Measurements from ENCODE around the gene FTSJ1.

Gene FTSJ1

DNA sequence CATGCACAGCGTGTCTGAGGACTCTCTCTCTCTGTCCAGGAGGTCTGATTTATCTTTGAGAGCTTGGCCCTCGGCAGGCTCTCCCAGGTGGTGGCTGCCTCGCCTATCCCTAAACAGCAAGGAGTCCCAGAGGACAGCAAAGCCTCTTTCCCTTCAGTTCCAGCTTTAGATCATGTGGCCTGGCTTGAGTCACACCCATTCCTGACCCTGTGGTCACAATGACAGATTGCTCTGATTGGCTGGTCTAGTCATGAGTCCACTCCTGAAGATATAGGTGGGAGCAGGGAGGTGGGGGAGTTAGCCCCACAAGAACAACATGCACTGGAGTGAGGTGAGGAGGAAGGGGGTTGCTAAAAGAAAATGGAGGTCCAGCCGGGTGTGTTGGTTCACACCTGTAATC is 20.7 kb downstream of the FTSJ1 start:
- H4K20me1 ChIP-seq (ENCODE audit: insufficient read depth), result no peaks in the 10 kb centered on the region
- no peaks in the 10 kb centered on the region for H3K79me2 ChIP-seq (ENCODE audit: insufficient read depth, low read depth)
- H3K36me3 ChIP-seq (ENCODE audit: insufficient read depth), result no peaks in the 10 kb centered on the region
- H3K4me3 ChIP-seq (IDR thresholded peaks at IDR 0.05; ENCODE audit: insufficient read depth, low read depth, low read length), result no peak overlapping the region
- no peak overlapping the region for H2AFZ ChIP-seq (ENCODE audit: low read depth)
- no peak overlapping the region for H3K9ac ChIP-seq
- no peaks in the 10 kb centered on the region for H3K4me1 ChIP-seq (ENCODE audit: low read depth, poor library complexity, severe bottlenecking)
- TF ChIP-seq, protein P1, sequence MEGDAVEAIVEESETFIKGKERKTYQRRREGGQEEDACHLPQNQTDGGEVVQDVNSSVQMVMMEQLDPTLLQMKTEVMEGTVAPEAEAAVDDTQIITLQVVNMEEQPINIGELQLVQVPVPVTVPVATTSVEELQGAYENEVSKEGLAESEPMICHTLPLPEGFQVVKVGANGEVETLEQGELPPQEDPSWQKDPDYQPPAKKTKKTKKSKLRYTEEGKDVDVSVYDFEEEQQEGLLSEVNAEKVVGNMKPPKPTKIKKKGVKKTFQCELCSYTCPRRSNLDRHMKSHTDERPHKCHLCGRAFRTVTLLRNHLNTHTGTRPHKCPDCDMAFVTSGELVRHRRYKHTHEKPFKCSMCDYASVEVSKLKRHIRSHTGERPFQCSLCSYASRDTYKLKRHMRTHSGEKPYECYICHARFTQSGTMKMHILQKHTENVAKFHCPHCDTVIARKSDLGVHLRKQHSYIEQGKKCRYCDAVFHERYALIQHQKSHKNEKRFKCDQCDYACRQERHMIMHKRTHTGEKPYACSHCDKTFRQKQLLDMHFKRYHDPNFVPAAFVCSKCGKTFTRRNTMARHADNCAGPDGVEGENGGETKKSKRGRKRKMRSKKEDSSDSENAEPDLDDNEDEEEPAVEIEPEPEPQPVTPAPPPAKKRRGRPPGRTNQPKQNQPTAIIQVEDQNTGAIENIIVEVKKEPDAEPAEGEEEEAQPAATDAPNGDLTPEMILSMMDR (conservative IDR thresholded peaks at IDR 0.05; ENCODE audit: low read depth, low read length), result no peak
- H3K4me2 ChIP-seq, result no peak overlapping the region
- no peaks in the 10 kb centered on the region for H3K27me3 ChIP-seq (ENCODE audit: insufficient read depth, low read depth)
- H3K27ac ChIP-seq, result no peak overlapping the region

DNA sequence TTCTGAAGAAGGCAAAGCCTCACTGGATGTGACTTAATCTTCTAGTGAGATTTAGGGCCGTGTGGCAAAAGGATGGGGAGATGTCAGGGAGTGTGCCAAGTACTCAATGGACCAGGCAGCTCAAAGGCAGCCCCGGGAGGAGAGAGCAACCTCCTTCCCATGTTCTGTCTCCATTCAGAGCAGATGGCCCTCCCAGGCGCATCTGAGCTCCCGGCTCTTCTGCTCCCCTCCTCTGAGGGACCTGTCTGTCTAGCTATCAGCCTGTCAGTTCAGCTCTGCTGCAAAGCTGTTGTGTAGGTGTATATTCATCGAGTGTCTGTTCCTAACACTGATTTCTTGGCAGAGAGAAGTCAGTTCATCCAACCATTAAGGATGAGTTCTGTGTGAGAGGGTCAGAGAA is 21.9 kb downstream of the FTSJ1 start:
- Histone ChIP-seq H3K9ac (no peak overlapping the region), H3K27ac (no peak overlapping the region), H3K4me2 (no peak overlapping the region)

DNA sequence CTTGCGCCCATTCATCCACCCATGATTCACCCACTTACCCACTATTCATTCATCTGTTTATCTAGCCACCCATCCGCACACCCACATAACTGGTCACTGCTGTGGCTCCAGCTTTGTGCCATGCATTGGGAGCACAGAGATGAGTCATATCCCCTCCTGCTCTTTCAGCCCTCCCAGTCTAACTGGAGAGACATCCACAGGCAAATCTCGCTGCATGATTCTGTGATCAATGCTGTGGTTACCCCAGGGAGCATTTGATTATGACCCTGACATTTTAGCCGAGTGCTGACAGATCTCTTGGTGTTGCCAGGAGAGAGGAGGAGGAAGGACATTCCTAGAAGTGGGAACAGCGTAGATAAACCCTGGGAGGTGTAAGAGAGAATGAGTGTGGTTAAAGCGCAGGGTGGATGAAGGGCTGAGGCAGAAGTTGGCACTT is 22.4 kb downstream of the FTSJ1 start:
- Histone ChIP-seq H3K4me3 (IDR thresholded peaks at IDR 0.05; ENCODE audit: insufficient read depth, low read depth, low read length) (no peak overlapping the region), H3K4me1 (ENCODE audit: low read depth, poor library complexity, severe bottlenecking) (no peaks in the 10 kb centered on the region), H3K4me2 (no peak overlapping the region), H3K36me3 (ENCODE audit: insufficient read depth) (no peaks in the 10 kb centered on the region), H3K9ac (no peak overlapping the region), H2AFZ (ENCODE audit: low read depth) (no peak overlapping the region), H3K27me3 (ENCODE audit: insufficient read depth, low read depth) (no peaks in the 10 kb centered on the region), H3K79me2 (ENCODE audit: insufficient read depth, low read depth) (no peaks in the 10 kb centered on the region), H3K27ac (no peak overlapping the region), H4K20me1 (ENCODE audit: insufficient read depth) (no peaks in the 10 kb centered on the region)
- TF ChIP-seq, protein P1 (conservative IDR thresholded peaks at IDR 0.05; ENCODE audit: low read depth, low read length), result no peak

More for the DNA sequence above, 21.9 kb downstream of the FTSJ1 start:
- TF ChIP-seq, protein P1 (conservative IDR thresholded peaks at IDR 0.05; ENCODE audit: low read depth, low read length), result no peak
- Histone ChIP-seq H3K4me3 (IDR thresholded peaks at IDR 0.05; ENCODE audit: insufficient read depth, low read depth, low read length) (no peak overlapping the region), H3K79me2 (ENCODE audit: insufficient read depth, low read depth) (no peaks in the 10 kb centered on the region), H3K4me1 (ENCODE audit: low read depth, poor library complexity, severe bottlenecking) (no peaks in the 10 kb centered on the region), H4K20me1 (ENCODE audit: insufficient read depth) (no peaks in the 10 kb centered on the region), H2AFZ (ENCODE audit: low read depth) (no peak overlapping the region), H3K27me3 (ENCODE audit: insufficient read depth, low read depth) (no peaks in the 10 kb centered on the region), H3K36me3 (ENCODE audit: insufficient read depth) (no peaks in the 10 kb centered on the region)

DNA sequence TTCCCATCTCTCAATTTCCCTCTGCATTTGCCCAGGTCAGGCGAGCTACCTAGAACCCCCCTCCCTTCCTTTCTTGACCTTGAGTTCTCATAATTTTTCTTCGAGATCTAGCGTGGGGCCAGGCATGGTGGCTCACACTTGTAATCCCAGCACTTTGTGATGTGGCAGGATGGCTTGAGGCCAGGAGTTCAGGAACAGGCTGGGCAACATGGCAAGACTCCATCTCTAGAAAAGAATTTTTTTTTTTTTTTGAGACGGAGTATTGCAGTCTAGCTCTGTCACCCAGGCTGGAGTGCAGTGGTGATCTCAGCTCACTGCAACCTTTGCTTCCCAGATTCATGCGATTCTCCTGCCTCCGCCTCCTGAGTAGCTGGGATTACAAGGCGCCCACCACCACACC is 28.3 kb downstream of the FTSJ1 start:
- H3K4me1 ChIP-seq (ENCODE audit: low read depth, poor library complexity, severe bottlenecking), result peaks cover 3% of the 10 kb centered on the region
- H3K27me3 ChIP-seq (ENCODE audit: insufficient read depth, low read depth), result no peaks in the 10 kb centered on the region
- H3K9ac ChIP-seq, result no peak overlapping the region
- no peaks in the 10 kb centered on the region for H3K79me2 ChIP-seq (ENCODE audit: insufficient read depth, low read depth)
- H2AFZ ChIP-seq (ENCODE audit: low read depth), result no peak overlapping the region
- TF ChIP-seq, protein P1 (conservative IDR thresholded peaks at IDR 0.05; ENCODE audit: low read depth, low read length), result no peak
- H3K4me2 ChIP-seq, result no peak overlapping the region
- H3K27ac ChIP-seq, result no peak overlapping the region
- no peaks in the 10 kb centered on the region for H3K36me3 ChIP-seq (ENCODE audit: insufficient read depth)
- H3K4me3 ChIP-seq (IDR thresholded peaks at IDR 0.05; ENCODE audit: insufficient read depth, low read depth, low read length), result no peak overlapping the region
- no peaks in the 10 kb centered on the region for H4K20me1 ChIP-seq (ENCODE audit: insufficient read depth)

All from KMS-11 (cell line).